Neural cell (in vitro differentiated cells): ENCODE results near the gene COPS7B.

Experiments
- CTCF ChIP-seq: fragments of 450-650 bp; IDR thresholded peaks from 2 replicates; pipeline ENCODE4 v1.5.1; 2014; ENCODE audit warnings: antibody characterized with exemption, mild to moderate bottlenecking, moderate library complexity; ENCODE audit not compliant: poor library complexity, severe bottlenecking
- EP300 ChIP-seq: fragments of 450-650 bp; conservative IDR thresholded peaks from 2 replicates; pipeline ENCODE4 v1.6.1; 2014; ENCODE audit warnings: antibody characterized with exemption, mild to moderate bottlenecking, moderate library complexity; ENCODE audit not compliant: poor library complexity, severe bottlenecking
- POLR2AphosphoS5 ChIP-seq: IDR thresholded peaks from 2 replicates; pipeline ENCODE4 v1.6.1; 2012
- RAD21 ChIP-seq: fragments of 450-650 bp; conservative IDR thresholded peaks from 2 replicates; pipeline ENCODE4 v1.6.1; 2014; ENCODE audit warnings: antibody characterized with exemption, mild to moderate bottlenecking, moderate library complexity

GRCh38 chr2:231764760-231765159 is 21.5 kb upstream of the COPS7B start:
- TF ChIP-seq CTCF = no peak
- TF ChIP-seq EP300 = no peak
- TF ChIP-seq POLR2AphosphoS5 = no peak
- TF ChIP-seq RAD21 = no peak
